Activated T-cell treated with anti-CD3 and anti-CD28 coated beads, Interleukin-2, amount 50 U/mL, for 4 hours (primary cell): ENCODE measurements around the gene MACROD2. TPM values are rescaled to one million over a fixed set of nuclear protein-coding genes. Genes with fewer than 3 reads are reported as not detected.
"Not testable (repeated sequence)": the region's sequence is repeated elsewhere in the genome, so short reads cannot be mapped to it uniquely, and the experiment has no call there.

Source experiments
- ATAC-seq, 2 donors: fragments of 200-7000 bp; cut with Tn5 transposase; one replicate each; pipeline ENCODE4 v1.10.0; 2021
- DNase-seq: peaks from one replicate; pipeline ENCODE4 v3.0.0-alpha.2; 2020
- H3K27me3 Mint-ChIP-seq: one replicate; pipeline ENCODE4 v1.8.0; 2021; ENCODE audit warnings: low read depth, mixed read lengths
- H3K36me3 Mint-ChIP-seq: one replicate; pipeline ENCODE4 v1.8.0; 2022; ENCODE audit warnings: mixed read lengths; ENCODE audit not compliant: insufficient read depth
- H3K4me1 Mint-ChIP-seq: one replicate; pipeline ENCODE4 v1.8.0; 2021; ENCODE audit warnings: low read depth, mixed read lengths
- H3K4me3 Mint-ChIP-seq: one replicate; pipeline ENCODE4 v1.8.0; 2021; ENCODE audit warnings: mild to moderate bottlenecking, moderate library complexity, mixed read lengths
- H3K9me3 Mint-ChIP-seq: one replicate; pipeline ENCODE4 v1.8.0; 2021; ENCODE audit warnings: mixed read lengths
- total RNA-seq, 3 donors: library from RNA; stranded (reverse); gene quantifications; one replicate each; pipeline ENCODE4 v1.2.1, GENCODE V29; 2021

MACROD2 gene
- total RNA-seq, 3 donors from 2014 or later, result 0.10 TPM; not detected in 2

DNA sequence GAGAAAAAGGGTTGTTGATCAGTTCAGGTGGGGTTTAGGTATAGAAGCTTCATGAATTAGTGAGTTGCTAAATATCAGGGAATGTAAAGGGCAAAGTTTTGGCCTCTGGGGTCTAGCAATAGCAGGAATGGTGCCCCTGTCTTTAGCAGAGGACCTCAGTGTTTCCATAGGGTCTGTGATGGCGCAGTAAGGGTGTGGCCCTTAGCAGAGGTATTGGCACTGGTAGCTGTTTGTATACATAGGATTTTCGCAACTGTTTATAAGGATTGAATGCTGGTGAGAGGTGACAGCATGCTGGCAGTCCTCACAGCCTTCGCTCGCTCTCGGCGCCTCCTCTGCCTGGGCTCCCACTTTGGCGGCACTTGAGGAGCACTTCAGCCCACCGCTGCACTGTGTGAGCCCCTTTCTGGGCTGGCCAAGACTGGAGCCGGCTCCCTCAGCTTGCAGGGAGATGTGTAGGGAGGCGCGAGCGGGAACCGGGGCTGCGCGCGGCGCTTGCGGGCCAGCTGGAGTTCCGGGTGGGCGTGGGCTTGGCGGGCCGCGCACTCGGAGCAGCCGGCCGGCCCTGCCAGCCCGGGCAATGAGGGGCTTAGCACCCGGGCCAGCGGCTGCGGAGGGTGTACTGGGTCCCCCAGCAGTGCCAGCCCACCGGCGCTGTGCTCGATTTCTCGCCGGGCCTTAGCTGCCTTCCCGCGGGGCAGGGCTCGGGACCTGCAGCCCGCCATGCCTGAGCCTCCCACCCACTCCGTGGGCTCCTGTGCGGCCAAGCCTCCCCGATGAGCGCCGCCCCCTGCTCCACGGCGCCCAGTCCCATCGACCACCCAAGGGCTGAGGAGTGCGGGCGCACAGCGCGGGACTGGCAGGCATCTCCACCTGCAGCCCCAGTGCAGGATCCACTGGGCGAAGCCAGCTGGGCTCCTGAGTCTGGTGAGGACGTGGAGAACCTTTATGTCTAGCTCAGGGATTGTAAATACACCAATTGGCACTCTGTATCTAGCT lies 231.0 kb downstream of the MACROD2 start:
- not testable (repeated sequence) for ATAC-seq, H3K27me3 Mint-ChIP-seq, H3K36me3 Mint-ChIP-seq, DNase-seq, H3K9me3 Mint-ChIP-seq, H3K4me3 Mint-ChIP-seq, H3K4me1 Mint-ChIP-seq

DNA sequence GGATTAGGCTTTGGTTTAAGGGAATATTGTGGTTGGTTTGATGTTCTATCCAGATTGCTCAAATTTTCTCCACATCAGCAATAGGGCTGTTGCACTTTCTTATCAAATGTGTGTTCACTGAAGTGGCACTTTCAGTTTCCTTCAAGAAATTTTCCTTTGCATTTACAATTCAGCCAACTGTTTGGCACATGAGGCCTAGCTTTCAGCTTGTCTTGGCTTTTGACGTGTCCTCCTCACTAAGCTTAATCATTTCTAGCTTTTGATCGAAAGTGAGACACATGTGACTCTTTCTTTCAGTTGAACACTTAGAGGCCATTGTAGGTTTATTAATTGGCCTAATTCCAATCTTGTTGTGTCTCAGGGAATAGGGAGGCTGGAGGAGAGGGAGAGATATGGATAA lies 237.3 kb downstream of the MACROD2 start:
- Mint-ChIP-seq H3K27me3 (no peaks in the 10 kb centered on the region), H3K4me1 (no peaks in the 10 kb centered on the region), H3K9me3 (peaks cover 7% of the 10 kb centered on the region), H3K36me3 (no peaks in the 10 kb centered on the region), H3K4me3 (no peak overlapping the region)
- ATAC-seq, result no peak
- DNase-seq, result no peak

DNA sequence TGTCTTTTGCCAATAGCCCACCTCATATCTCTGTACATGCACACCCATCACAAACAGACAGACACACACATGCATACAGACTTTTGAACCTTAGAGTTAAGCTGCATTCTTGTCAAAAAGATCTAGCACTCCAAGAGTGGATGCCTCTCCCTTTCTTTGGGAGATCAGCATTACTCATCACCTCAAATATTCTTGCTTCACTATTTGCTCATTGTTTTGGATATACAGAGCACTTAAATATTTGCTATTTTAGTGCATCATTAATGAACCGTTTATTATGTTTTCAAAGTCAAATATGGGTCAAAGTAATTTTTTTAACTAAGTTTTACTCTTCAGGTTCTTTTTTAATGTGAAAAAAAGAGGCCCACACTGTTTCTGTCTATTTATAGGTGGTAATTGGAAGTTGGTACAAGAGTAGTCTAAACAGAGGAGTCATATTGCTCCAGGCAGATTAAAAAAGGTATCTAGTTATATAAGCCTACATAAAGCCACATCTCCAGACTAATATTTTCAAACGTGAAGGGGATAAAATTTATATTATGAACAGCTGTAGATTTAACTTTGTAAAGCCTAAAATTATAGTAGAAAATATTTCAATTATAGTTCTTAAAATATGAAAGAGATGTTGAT lies 239.5 kb downstream of the MACROD2 start:
- H3K4me3 Mint-ChIP-seq, result no peak overlapping the region
- H3K9me3 Mint-ChIP-seq, result peaks cover 7% of the 10 kb centered on the region
- DNase-seq (no peak), ATAC-seq (no peak)
- no peaks in the 10 kb centered on the region for H3K27me3 Mint-ChIP-seq
- no peaks in the 10 kb centered on the region for H3K36me3 Mint-ChIP-seq
- H3K4me1 Mint-ChIP-seq, result no peaks in the 10 kb centered on the region

DNA sequence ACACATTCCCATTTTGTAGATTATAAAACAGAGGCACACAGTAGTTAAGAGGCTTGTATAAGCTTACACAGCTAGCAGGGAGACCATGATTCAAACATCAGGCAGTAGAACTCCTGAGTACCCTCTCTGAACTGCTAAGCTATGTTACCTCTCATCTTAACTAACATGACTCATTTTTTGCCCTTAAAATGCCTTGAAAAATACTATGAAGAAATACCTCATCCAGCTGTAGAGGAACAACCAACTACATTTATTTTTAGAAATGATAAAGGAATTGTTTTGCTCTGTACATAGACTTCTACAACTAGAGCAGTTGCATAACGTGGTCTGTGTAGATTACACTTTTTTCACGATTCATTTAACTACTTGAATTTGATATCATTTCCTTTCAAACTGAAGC lies 240.0 kb downstream of the MACROD2 start:
- Mint-ChIP-seq H3K27me3 (no peaks in the 10 kb centered on the region), H3K36me3 (no peaks in the 10 kb centered on the region), H3K4me1 (no peaks in the 10 kb centered on the region), H3K9me3 (peaks cover 7% of the 10 kb centered on the region), H3K4me3 (no peak overlapping the region)
- ATAC-seq, result no peak
- DNase-seq, result no peak

DNA sequence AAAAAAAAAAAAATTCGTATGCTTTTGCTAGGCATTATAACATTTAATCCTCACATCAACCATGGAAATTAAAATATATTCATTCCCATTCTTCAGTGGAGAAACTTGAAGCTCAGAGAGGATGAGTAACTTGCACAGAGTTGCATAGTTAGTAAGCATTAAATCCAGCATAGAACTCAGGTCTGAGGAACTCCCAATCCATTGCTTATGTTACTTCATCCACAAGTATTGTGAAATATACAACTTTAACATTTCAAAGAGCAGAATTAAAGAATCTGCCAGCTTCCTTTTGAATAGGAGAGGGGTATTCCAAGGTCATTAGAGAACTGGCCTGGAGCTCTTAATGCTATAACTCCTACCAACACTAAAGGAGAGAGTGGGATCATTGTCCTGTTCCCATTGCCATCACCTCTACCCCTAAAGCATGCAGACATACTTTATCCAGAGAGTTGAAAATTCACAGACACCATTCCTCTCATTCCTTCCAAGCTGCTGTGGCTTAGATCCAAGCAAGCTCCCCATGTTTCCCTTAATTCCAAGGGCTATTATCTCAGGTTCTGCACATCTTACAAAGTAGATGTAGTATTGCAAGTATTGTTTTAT lies 250.2 kb downstream of the MACROD2 start:
- DNase-seq, result no peak
- H3K4me3 Mint-ChIP-seq, result no peak overlapping the region
- H3K27me3 Mint-ChIP-seq, result no peaks in the 10 kb centered on the region
- no peak for ATAC-seq
- no peaks in the 10 kb centered on the region for H3K36me3 Mint-ChIP-seq
- H3K9me3 Mint-ChIP-seq, result peaks cover 15% of the 10 kb centered on the region
- H3K4me1 Mint-ChIP-seq, result no peaks in the 10 kb centered on the region

DNA sequence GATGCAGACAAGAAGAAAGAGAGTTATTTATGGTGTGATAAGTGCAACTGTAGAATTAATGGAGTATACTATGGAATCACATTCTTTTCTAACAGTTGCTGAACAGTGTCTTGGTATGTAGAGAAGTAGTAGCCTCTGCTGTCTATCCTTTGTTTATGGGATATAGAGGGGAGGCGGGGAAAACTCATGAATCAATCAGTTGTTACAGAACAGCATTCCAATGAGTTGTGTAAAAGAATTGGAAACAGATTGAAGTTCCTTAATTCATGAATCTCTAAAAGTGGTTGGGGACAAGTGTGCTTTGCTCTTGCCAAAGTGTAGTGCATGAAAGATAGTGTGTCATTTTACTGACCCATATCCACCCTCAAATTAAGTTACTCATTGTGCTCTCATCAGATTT lies 264.4 kb downstream of the MACROD2 start:
- Mint-ChIP-seq H3K9me3 (peaks cover 11% of the 10 kb centered on the region), H3K36me3 (no peaks in the 10 kb centered on the region), H3K27me3 (no peaks in the 10 kb centered on the region), H3K4me3 (no peak overlapping the region), H3K4me1 (no peaks in the 10 kb centered on the region)
- no peak for DNase-seq
- ATAC-seq, result no peak

DNA sequence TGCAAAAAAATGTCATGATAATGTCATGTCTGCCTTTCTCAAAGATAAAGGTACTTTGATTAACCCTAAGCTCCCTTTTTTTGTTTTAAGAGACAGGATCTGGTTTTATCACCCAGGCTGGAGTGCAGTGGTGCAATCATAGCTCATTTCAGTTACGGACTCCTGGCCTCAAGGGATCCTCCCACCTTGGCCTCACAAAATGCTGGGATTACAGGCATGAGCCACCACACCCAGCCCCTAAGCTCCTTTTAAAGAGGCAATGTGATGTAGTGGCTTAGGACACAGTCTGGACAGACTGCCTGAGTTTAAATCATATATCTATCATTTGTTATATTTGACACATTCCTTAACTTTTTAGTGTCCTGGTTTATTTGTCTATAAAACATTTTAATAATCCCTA lies 265.1 kb downstream of the MACROD2 start:
- peaks cover 11% of the 10 kb centered on the region for H3K9me3 Mint-ChIP-seq
- H3K27me3 Mint-ChIP-seq, result no peaks in the 10 kb centered on the region
- no peak for DNase-seq
- no peak for ATAC-seq
- H3K36me3 Mint-ChIP-seq, result no peaks in the 10 kb centered on the region
- no peaks in the 10 kb centered on the region for H3K4me1 Mint-ChIP-seq
- no peak overlapping the region for H3K4me3 Mint-ChIP-seq

DNA sequence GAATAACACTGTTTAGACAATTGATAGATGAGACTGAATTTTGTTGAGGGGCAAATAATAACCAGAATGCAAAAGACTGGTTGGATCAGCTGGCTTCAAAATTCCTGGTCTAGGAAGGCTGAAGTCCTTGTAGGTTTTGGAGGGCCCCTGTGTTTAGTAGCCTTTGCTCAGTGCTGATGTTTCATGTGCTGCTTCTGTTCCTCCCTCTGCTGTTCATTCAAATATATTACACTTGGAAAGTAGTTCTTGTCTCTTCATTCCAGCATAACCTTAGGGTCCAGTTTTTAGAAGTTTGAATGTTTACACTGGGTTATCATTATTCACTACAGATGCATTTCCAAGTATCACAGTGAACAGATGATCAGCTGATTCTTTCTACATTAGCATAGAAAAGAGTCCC lies 269.6 kb downstream of the MACROD2 start:
- Mint-ChIP-seq H3K9me3 (peaks cover 3% of the 10 kb centered on the region), H3K4me1 (no peaks in the 10 kb centered on the region)
- no peak for ATAC-seq

DNA sequence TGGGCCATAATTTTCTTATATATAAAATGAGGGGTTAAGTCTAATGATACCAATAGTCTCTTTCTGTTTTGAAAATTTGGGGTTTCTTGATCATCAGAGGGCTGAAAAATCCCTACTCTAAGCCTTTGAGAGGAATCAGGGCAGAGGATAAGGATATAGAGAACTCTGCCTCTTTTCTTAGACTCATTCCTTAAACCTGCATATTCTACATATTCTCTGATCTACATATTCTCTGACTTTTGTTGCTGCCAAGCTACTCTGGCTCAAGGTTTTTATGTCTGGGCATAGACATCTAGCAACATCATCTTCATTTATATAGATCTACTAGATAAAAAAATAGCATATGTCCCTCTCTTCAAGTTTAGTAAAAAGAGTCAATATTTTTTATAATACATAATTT lies 270.9 kb downstream of the MACROD2 start:
- no peak for DNase-seq
- H3K9me3 Mint-ChIP-seq, result peaks cover 3% of the 10 kb centered on the region
- no peak overlapping the region for H3K4me3 Mint-ChIP-seq
- H3K4me1 Mint-ChIP-seq, result no peaks in the 10 kb centered on the region
- no peak for ATAC-seq
- H3K36me3 Mint-ChIP-seq, result no peaks in the 10 kb centered on the region
- no peaks in the 10 kb centered on the region for H3K27me3 Mint-ChIP-seq

More for the DNA sequence above, 269.6 kb downstream of the MACROD2 start:
- DNase-seq, result no peak
- no peak overlapping the region for H3K4me3 Mint-ChIP-seq
- no peaks in the 10 kb centered on the region for H3K36me3 Mint-ChIP-seq
- H3K27me3 Mint-ChIP-seq, result no peaks in the 10 kb centered on the region

DNA sequence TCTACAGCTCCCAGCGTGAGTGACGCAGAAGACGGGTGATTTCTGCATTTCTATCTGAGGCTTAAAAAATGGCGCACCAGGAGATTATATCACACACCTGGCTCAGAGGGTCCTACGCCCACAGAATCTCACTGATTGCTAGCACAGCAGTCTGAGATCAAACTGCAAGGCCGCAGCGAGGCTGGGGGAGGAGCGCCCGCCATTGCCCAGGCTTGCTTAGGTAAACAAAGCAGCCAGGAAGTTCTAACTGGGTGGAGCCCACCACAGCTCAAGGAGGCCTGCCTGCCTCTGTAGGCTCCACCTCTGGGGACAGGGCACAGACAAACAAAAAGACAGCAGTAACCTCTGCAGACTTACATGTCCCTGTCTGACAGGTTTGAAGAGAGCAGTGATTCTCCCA lies 275.4 kb downstream of the MACROD2 start:
- ATAC-seq, H3K9me3 Mint-ChIP-seq, DNase-seq, H3K27me3 Mint-ChIP-seq, H3K36me3 Mint-ChIP-seq, H3K4me1 Mint-ChIP-seq, H3K4me3 Mint-ChIP-seq: not testable (repeated sequence)

DNA sequence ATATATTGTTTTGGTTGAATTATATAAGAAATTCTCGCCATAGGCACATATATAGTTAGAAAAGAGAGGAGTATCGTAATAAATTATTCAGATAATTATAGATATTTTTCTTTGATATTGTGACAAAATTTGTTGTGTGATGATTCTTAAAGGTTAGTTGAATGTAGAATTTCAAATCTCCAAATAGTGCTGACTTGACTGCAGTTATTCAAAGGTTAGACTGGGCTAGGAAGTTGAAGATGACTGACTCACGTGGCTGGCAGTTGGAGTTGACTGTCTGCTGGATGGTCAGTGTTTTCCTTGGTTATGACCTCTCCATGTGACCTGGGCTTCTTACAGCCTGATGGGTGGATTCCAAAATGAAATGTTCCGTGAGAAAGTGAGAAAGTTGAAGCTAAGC lies 286.8 kb downstream of the MACROD2 start:
- ATAC-seq (no peak), DNase-seq (no peak)
- no peaks in the 10 kb centered on the region for H3K4me1 Mint-ChIP-seq
- peaks cover 5% of the 10 kb centered on the region for H3K9me3 Mint-ChIP-seq
- H3K27me3 Mint-ChIP-seq, result no peaks in the 10 kb centered on the region
- no peak overlapping the region for H3K4me3 Mint-ChIP-seq
- no peaks in the 10 kb centered on the region for H3K36me3 Mint-ChIP-seq

DNA sequence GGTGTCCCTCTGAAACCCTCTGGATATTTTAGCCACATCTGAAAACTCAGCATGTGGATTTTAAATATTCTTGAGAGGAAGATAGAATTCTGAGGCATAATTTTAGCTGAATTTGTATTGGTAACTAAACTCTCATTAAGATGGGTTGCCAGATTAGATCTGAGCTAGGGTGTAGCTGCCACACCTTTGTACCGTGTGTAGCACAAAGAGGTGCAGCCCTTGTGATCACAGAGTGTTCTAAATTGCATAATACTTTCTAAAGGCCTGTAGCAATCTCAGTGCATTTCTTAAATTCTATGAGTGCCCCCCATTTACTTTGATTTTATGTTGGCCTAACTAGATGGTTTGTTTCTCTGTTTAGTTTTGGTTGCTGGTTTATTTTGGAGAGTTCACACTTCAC lies 289.1 kb downstream of the MACROD2 start:
- Mint-ChIP-seq H3K36me3 (no peaks in the 10 kb centered on the region), H3K9me3 (peaks cover 8% of the 10 kb centered on the region), H3K4me3 (no peak overlapping the region), H3K4me1 (no peaks in the 10 kb centered on the region), H3K27me3 (no peaks in the 10 kb centered on the region)
- ATAC-seq, result no peak
- DNase-seq, result no peak

DNA sequence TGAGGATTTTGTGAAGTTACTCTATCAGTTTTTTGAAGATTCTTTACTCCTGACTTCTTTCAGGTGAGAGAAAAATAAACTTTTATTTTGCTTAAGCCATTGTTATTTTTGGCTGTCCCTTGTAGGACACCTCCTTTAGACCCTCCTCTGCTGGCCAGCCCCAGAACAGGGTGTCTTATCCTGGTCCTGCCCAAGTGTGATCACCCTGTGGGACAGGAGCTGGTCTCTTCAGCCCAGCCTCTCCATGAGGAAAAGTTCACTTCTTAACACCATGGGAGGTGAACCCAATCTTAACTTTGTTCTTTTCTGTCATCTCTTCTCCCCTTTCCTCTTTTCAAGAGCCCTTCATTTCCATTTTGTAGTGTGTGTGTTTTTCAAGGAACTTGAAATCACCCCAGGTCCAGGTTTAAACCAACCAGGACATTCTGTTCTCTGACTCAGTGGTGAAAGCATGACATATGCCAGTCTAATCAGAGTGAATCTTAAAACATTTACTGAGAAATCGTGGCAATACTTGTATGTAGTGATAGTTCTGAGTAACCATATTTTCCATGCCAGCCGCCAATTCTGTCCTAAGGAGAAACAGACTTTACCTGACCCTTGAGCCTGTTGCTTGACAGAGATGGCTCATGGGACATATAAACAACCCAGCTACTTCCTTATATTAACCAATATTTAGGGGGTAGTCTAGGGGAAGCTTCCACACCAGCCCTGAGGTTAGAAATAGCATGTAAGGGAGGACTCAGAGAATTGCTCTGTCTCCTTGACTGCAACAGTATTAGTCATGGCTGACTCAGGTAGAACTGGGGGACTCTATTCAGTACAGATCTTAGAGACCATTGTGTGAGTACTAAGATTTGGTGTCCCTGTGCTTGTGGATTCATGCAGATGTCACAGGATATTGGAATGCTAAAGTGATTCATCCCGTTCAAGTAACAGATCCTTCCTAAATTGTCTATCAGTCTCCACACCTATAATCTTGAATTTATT lies 293.3 kb downstream of the MACROD2 start:
- no peaks in the 10 kb centered on the region for H3K36me3 Mint-ChIP-seq
- no peak overlapping the region for H3K4me3 Mint-ChIP-seq
- peaks cover 13% of the 10 kb centered on the region for H3K9me3 Mint-ChIP-seq
- ATAC-seq, result no peak
- no peaks in the 10 kb centered on the region for H3K27me3 Mint-ChIP-seq
- DNase-seq, result no peak
- no peaks in the 10 kb centered on the region for H3K4me1 Mint-ChIP-seq

DNA sequence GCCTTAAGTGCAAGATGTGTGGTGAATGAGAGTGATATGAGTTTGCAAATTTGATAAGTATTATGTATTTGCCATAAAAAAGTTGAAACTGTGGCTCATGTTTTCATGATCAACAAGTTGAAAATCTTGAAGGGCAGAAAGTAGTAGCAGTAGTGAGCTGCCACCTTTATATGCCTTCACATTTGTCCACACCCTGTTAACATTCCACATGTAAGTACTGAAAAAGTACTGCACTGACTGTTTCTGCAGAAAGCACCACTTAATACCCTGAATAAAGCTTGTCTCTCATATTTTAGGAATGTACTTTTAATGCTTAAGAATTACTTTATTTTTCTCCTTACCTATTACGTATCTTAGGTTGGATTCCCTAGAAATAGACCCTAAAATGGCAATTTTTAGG lies 296.2 kb downstream of the MACROD2 start:
- DNase-seq, result no peak
- no peaks in the 10 kb centered on the region for H3K36me3 Mint-ChIP-seq
- peaks cover 8% of the 10 kb centered on the region for H3K9me3 Mint-ChIP-seq
- no peak overlapping the region for H3K4me3 Mint-ChIP-seq
- H3K27me3 Mint-ChIP-seq, result no peaks in the 10 kb centered on the region
- no peak for ATAC-seq
- no peaks in the 10 kb centered on the region for H3K4me1 Mint-ChIP-seq
